Stimulated activated CD8-positive, alpha-beta memory T cell treated with anti-CD3 and anti-CD28 coated beads, Interleukin-4, amount 100 ng/mL, for 48 hours (primary cell): ENCODE data around the gene UST.
"Not testable (repeated sequence)": the region's sequence is repeated elsewhere in the genome, so short reads cannot be mapped to it uniquely, and the experiment has no call there.

Experiments
- DNase-seq: peaks from one replicate; pipeline ENCODE4 v3.0.0-alpha.2; 2020

UST gene

DNA sequence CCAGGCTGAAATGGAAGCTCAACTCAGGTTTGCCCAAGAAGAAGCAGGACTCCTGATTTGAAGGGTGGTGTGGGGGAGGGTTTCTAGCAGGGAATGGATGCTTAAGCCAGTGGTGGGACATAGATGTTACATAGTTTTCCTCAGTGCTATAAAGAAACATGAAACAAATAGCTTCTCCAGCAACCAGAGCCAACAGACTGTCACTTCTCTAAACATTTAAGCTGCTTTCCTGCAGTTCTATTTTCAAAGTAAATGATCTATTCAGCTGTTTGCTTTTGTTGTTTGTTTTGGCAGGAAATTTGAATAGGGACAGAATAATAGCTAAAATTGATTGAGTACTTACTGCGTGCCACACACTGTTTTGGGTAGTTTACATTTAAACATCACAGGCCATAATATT, 169.0 kb downstream of the UST start:
- DNase-seq, result no peak

DNA sequence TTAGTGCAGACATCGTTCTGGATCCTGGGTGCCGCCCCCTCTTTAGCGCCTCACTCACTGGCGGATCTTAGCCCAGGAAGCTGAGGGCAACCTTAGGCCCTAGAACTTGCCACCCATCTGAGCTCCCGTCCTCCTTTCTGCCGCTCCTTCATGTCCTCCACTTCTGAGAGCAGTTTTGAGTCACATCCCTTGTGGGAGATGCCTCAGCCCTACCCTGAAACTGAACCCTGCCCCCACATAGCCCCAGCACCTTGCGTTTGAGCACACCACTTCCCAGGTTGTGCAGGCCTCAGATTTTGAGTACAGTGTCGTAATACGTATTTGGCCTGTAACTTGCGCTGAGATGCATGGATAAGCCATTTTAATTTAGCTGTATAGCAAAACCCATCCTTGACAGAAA, 169.7 kb downstream of the UST start:
- peak; percentile 28 for DNase-seq

DNA sequence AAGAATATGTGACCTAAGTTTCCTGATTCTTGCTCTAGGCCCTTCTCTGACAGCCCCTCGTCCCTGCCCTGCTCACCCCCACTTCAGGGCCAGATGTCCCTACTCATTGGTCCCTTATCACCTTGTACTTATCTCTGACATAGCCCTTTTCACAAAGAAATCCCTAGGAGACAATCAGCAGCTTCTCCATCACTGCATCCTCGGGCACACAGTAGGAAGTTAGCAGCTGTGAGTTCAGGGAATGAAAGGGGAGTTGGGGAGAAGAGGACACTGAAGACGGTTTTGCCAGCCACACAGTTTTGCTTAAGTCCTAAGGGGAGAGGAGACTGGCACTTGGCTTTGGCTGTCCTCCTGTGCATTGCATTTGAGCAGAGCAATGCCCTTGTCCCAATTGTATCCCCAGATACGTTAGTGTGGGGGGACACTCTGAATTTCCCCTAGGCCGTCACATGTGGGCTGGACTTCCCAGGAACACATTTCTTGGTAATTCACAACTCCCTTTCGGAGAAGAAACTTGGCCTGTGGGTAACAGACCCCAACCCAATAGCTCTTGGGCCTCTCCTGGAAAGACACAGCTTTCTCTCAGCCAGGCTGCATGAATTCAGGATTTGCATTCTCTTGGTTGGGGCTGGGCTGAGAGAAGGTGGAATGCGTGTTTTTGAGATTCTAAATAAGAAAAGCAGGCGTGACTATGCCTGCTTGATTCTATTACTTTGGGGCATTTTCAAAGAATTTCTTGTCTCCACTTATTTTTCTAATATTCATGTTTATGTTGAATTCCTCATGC, 177.6 kb downstream of the UST start:
- no peak for DNase-seq

DNA sequence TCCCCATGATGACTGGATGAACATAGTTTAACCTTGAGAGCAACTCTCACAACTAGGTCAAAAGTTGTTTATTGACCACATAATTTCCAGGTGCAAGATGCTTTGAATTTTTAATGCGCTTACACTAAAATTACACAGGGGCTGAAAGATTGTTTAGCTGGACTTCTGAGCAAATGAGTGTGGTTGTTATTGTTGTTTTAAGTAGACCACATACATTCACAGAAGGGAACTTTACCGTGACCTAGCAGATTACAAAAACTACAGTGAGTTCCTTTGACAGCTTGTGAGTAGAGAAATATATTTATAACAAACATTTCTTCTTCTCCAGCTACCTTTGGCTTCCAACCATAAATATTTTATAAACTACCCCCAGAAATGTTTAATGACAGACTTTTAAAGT, 178.9 kb downstream of the UST start:
- no peak for DNase-seq

DNA sequence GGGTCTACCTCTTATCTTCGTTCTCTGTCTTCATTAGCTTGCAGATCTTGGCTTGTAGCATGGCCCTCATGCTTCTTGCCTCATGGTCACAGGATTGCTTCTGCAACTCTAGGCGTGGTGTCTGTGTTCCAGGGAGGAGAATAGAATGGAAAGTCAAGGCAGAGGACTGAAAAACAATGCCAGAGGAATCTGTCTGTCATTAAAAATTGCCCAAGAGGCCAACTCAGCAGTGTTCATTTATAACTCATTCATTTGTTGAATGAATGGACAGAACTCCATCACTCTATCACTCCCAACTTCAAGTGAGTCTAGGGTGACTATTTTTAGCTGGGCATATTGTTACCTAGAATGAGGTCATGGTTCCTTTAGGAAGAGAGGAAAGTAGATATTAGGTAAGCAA, 179.6 kb downstream of the UST start:
- no peak for DNase-seq

DNA sequence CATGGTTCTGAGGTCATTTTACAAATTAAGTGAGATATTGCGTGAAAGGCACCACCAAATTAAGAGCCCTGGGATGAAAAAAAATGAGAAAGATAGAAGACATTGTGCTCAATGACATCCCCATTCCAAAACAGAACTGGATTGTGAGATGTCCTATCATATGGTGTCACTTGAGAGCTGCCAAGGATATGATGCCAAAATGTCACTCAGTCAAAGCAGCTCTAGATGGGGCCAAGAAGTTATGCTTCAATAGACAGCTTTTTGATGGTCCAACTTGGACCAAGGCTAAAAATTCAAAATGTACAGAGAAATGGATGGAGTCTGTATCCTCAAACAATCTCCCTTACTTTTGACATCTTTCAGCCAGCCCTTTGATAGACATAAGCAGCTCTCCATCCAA, 180.8 kb downstream of the UST start:
- no peak for DNase-seq

DNA sequence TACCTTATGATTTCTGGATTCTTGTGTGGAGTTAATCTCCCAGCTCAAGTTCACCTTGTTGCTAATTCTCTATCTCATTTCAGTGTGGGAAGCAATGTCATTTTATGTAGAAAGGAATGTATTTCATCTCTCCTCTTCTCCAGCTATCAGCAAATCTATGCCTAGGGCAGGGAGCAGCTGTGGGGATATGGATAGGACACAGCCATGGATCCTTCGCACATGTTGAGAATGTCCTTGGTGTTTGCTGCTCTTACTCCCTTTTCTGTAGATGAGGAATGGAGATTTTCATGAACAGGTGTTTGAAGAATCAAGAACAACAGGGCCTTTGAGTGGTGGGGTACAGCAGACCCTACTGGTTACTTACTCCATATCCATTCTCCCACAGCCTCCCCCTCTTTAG, 182.0 kb downstream of the UST start:
- no peak for DNase-seq

DNA sequence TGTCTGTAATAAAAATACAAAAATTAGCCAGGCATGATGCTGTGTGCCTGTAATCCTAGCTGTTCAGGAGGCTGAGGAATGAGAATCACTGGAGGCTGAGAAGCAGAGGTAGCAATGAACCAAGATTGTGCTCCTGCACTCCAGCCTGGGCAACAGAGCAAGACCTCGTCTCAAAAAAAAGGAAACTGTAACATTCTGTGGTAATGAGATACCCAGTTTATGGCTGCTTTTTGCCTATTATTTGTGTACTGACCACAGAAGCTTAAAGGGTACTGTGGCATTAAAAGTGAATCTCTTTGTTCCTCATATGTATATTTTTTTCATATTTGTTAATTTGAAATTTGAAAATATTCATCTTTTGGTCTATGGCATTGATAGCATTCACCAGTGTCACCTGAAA, 185.4 kb downstream of the UST start:
- DNase-seq, result no peak

DNA sequence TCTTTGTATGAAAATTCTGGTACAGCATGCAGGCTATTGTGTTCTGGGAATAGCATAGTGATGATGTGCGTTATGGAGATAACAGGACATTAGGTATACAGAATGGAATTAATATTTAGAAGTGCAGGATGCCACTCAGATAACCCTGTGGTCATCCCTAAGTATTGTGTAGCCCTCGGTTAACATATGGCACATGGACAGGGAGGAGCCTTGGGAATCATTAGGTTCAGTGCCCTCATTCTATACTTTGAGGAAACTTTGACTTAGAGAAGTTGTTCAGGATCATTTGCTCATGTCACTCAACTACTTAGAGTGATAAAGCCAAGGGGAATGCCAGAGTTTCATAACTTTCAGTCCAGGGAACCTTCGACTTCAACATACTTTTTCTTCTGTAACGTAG, 185.9 kb downstream of the UST start:
- no peak for DNase-seq

DNA sequence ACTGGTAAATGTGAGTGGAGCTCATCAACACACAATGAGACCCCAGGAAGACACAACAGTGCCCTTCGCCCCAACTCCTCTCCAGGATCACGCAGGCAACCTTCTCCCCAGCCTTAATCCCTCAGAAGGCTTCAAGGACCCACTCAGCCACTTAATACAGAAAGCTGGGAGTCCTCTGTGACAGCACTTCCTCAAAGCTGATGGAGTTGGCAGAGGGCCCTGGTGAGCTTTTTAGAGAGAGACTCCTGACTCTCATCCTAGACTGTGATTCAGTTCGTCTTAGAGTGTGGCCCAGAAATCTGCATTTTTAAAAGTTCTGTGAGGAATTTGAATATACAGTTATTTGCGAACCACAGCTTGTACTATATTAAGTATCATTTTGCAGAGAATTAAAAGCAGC, 187.7 kb downstream of the UST start:
- no peak for DNase-seq

DNA sequence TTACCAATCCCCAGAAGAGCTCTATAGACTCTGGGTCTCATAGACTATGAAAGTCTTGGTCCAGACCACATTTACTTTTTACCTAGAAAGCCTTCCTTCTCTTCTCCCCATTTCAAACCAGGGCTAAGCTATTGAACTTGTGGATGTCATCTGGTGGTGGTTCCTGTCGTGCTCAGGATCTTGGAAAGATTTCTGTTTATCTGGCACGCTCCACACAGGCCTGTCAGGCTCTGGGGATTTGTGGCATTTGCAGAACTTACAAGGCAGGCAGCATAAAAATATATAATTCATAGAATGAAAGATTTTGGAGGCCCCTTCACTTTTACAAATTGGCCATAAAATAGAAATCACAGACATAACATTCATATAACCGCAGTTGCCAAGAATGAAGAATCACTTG, 188.1 kb downstream of the UST start:
- no peak for DNase-seq

DNA sequence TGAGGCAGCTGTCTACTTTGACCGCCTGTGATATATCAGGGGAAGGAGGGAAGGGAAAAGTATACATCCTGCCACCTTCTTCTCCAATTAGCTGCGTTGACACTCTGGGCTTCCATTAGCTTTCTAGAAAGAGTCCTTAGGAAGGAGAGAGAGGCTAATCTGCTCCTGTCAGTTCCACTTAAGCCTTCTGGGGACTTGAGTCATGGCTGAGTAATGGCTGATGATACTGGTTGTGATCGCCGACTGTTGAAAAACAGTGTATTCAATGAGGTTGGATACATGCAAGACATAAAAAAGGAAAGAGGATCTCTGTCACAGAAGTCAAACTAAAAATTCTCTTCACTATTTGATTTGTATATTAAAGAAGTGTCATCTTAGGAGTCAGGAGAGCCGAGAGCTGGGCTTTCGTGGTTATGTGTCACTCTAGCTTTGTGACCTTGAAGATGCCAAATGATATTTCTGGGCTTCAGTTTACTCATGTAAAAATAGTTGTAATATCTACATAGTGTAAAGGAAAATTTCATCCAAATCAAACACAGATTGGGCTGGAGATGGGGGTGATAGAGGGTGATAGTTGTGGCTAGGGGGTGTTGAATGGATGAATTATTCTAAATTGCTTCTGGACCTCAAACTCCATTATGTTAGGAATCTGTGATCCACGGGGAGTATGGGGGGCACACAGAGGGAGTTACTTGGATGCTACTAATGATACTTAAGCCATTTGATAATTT, 189.0 kb downstream of the UST start:
- DNase-seq, result no peak

DNA sequence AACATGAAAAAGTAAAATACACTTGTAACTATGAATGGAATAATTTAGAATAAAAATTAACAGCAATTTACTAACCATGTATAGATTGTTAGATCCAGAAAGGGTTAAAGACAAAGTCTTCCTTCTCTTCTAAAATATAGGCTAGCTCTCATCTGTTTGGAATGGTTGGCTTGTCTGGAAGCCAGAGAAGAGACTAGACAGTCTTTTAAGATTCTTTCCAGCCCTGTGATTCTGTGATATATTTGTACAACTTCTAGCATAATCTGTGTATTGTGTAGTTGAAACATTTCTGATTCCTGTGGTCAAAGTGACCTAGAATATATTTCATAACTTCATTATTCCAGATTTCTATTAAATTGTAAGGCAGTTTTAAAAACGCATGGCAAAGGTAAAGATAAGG, 196.6 kb downstream of the UST start:
- DNase-seq, result no peak

DNA sequence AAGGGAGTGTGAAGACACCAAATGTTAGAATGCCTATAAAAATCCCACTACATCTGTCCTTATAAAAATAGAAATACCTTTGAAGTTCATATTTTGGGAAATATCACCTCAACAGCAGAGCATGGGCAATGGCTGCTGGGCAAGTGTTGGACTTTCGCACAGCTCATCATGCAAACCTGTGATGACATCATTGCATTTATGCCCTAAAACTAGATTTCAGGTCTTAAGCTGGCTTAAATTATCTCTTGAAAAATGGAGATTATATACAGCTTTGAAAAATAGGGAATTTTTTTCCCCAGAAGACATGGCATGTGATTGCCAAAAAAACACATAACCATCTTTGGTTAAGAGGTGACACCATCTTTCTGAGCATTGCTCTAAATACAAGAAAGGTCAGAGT, 197.8 kb downstream of the UST start:
- no peak for DNase-seq

DNA sequence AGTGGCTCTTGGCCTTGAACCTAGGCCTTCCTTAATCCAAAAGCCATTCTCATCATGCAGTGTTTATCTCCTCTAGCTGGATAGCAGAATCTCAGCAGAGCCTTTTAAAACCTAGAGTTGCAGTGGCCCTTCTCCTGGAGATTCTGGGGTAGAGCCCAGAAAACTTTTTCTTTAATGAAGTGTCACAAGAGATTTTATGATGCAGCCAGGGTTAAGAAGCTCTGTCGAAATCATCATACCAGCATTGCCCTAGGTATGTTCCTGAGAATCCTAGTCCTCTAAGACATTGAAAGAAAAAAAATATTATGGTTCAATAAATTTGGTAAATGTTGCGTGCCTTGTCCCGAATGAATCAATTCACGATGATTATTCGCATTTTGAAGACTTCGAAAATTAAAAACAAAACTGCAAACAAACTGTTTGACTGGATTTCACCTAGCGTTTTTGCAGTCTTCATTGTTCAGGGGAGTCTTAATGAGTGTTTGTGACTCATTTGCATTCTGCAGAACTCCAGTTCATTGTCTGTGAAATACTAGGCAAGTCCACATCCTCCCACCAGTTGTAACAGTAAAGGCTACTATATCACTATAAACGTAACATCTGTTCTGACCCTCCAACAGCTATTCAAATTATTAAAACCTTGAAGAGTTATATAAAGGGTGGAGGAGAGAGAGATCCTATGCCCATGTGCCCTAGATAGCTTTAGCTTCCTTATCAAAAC, 198.6 kb downstream of the UST start:
- DNase-seq, result no peak

DNA sequence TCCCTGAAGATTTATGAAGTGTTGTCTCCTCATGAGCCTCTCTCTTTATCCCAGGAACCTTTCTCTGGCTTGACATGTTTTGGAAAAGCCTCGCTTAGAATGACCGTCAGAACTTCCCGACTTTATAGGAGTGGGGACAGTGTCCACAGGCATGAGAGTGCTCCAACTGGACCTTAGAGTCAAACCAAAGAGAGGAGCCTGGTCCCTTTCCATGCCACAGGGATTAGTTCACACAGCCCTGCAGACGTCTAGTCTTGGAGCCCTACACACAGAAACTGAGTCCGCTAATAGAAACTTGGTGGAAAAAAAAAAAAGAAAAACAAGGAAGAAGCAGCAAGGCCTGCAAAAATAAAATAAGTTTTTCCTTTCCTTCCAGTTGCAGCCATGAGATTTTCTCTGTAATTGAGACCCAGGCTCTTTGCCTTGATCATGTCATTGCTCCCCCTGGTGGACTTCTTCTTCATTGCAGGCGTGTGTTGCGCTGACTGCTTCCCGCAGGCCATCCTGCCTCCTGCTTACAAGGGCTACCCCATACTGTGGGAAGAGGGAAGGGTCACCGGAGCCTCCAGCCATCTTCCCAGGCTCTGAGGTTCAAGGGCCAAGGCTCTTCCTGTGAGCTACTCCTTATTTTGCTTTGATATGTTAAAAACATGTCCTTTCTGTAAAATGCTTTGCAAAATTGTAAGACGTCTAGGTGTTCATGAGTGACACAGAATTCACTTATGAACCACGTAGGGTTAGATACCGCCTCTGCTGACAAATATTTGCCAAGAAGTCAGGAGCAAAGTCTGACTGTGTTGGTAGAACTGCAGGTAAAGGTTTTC, 201.0 kb downstream of the UST start:
- peak; percentile 90 for DNase-seq

DNA sequence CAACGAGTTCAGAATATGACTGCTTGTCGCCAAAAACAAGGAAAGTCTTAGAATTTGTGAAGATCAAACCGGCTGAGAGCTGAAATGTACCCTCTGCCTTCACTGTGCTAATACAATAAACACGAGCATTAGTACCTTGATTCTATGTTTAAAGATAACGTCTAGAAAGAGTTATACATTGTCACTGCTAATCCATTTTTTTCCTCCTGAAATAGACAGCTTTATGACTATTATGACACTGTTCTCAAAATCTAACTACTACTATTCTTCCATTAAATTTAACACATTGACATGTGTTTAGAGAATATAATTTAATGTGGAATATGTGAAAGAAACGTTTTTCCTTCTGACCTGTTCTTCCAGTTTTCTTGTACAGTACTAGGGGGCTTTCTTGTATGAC, 204.8 kb downstream of the UST start:
- DNase-seq, result no peak

DNA sequence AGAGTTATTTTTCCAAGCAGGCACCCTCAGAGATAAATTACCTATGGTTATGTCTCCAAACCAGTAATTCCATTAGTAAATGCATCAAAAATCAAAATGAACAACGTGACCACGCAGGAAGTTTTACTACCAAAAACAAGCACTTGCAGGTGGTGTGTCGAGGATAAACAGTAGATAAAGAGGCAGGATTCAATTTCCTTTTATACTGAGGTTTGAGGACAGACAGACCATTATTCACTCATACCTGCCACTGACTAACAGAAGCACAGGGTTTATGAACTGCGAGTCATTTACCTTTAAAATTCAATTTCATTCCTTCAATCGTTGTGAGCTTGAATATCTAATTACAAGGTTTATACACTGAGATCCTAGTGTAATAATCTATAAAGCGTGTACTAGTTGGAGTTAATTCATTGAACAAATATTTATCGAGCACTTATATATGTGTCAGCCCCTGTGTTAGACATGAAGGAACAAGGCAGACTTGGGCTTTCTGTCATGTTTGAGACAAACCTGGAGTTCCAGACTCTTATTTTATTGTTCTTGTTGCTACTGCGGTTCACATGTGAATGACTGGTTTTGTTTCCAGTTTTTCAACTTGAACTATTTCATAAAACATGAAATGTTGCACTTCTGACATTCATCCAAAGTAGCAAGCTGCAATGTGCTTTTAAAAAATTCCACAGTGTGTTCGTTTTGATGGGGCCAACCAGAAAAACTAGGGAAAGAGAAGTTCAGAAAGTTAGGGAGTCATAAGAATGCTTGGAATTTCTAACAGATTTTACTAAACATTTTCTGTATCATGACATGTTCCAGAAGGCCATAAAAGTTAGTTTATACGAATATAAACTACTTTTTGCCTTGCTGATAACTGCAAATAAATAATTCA, 205.6 kb downstream of the UST start:
- DNase-seq, result no peak

DNA sequence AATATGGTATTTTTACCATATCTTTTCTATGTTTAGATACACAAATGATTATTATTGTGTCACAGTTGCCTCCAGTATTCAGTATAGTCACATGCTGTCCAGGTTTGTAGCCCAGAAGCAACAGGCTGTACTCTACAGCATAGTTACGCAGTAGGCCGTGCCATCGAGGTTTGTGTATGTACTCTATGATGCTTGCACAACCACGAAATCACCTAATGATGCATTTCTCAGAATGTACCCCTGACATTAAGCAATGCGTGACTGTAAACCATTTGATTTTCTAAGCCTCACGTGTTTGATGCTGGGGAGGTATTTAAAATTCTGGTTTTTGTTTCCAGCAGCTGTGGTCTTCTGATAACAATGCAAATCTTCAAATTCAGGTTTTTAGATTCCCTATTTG, 207.6 kb downstream of the UST start:
- no peak for DNase-seq

DNA sequence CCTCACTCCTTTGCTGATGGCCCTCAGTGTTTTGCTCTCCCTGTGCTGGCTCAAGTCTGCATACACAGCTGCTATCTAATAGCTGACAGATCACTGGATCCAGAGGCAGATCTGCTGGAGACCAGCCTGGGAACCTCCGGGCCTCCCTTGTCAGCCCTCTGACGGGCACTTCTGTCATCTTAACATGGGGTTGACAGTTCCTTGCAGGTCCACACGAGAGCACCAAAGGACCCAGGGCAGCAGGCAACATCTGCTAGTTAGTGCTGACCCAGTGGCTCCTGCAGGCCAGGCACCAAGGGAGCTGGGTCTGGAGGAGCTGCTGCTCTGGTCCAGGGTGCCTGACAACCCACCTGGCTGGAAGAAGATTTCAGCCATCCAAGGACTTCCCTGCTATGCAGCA, 208.1 kb downstream of the UST start:
- DNase-seq, result no peak

DNA sequence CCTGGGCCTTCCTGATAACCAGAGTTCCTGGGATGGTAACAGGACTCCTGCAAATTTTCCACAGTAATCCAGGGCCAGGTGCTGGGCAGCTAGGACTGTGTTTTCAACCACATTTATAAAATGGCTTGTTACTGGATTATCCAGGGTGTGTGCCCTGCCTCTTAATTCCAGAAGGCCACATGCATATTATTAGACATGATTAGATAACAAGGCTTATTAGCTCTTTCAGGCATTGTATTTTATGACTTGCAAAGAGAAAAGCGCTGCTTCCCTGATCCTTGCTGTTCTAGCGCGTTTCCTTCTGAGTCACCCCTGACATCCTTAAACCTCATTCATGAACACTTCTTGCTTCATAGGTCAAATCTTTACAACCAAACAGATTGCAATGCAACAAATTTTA, 208.6 kb downstream of the UST start:
- DNase-seq, result no peak

DNA sequence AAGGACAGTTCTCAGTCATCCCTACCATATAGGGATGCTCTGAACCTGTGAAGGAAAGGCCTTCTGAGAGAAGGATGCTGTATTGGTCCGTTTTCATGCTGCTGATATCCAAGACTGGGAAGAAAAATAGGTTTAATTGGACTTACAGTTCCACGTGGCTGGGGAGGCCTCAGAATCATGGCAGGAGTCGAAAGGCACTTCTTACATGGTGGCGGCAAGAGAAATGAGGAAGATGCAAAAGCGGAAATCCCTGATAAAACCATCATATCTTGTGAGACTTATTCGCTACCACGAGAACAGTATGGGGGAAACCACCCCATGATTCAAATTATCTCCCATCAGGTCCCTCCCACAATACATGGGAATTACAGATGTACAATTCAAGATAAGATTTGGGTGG, 209.3 kb downstream of the UST start:
- DNase-seq, result not testable (repeated sequence)
